AG08395 (cell line): ENCODE results near the gene PTPRN2.

Source experiments
- DNase-seq: peaks from one replicate; pipeline ENCODE4 v3.0.0; 2012; ENCODE audit warnings: mixed read lengths, low spot score

The PTPRN2 gene

DNA sequence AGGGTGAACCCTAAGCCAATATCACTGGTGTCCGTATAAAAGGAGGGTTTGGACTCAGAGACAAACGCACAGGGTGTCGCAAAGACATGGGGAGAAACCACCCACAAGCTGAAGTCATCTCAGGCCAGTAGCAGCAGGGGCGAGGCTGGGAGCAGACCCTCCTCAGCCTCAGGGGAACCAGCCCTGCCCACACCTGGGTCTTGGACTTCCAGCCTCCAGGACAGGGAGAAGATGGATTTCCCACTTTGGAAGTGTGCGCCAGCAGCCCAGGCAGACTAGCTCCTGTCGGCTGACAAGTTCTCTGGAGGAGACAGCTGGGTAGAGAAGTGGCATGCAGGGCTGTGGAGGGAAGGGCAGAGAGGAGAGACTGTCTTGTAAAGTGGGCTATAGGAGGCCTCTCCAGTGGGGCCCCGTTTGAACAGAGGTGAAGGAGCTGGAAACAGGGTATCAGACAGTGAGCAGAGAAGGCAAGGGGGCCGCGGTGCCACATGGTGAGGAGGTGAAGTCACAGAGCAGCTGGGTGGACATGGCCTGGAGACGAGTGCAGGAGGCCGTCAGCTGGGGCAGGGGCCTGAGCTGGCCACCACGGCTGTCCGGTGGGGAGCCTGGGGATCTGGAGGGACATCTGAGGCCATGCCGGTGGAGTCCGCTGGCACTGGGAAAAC lies 475.6 kb downstream of the PTPRN2 start:
- DNase-seq: no peak

DNA sequence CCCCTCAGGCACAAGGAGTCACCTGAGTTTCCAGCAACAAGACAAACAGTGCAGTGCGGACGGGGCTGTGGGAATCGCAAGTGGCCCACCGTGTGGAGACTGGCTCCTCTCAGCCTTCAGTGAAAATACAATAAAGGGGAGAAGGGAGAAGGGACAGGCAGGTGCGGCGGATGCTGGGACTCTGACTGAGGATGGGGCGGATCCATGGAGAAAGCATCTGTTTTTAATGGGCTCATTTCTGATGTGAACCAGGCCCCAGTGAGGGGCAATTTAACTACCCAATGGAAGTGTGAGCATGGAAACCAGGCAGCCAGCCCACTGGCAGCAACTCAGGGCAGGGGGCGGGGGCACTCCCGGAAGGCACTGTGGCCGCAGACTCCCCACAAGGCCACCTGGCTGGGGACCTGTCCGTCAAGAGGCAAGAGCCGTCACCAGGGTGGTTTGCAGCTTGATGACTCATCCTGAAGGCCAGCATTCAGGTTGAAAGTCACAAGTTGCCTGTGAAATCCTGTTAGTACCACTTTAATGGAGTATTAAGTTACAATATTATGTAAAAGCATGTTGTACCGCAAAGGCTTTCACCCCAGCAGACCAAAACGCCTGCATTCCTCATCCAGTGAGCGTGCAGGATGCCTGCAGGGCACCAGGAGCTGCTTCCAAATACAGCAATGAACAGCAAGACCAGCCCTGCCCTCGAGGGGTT lies 476.4 kb downstream of the PTPRN2 start:
- no peak for DNase-seq

DNA sequence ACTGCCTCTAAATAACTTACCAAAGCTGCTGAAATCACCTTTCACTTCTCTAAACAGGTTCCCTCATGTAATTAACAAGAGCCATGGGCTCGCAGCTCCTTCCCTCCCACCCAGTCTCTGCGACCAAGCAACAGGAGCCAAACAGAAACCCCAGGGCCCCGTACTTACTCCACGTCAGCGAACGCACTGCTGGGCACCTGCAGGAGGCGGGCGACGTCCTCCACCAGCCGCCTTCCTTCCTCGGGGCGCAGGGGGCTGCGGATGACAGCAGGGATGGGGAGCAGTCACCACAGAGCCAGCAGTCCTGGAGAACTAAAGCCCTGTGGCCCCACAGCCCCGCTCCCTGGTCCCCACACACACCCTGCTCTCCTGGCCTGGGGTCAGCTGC lies 477.0 kb downstream of the PTPRN2 start:
- DNase-seq: no peak

DNA sequence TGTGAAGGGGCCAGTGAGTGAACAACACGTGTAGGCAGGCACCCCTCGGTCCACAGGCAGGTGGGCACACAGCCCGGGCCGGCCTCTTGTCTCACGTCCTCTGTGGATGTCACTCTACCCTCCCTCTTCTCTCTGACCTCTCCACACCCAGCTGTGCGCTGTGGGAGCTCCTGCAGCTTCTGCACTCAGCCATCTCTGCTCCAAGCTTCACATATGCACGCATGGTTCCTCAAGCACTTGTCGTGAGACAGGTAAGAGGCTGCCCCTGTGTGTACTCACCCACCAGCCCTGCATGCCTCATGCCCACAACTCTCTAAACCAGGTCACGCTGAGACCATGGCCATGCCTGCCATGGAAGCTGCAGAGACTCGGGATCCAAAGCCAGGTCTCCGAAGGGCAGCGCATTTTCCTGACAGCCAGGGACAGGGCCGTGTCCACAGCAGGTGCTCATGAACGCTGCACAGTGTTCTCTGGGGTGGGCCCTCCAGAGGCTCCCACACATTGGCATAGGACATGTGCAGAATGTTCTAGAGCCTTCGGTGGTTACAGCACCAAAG lies 477.5 kb downstream of the PTPRN2 start:
- DNase-seq: no peak

DNA sequence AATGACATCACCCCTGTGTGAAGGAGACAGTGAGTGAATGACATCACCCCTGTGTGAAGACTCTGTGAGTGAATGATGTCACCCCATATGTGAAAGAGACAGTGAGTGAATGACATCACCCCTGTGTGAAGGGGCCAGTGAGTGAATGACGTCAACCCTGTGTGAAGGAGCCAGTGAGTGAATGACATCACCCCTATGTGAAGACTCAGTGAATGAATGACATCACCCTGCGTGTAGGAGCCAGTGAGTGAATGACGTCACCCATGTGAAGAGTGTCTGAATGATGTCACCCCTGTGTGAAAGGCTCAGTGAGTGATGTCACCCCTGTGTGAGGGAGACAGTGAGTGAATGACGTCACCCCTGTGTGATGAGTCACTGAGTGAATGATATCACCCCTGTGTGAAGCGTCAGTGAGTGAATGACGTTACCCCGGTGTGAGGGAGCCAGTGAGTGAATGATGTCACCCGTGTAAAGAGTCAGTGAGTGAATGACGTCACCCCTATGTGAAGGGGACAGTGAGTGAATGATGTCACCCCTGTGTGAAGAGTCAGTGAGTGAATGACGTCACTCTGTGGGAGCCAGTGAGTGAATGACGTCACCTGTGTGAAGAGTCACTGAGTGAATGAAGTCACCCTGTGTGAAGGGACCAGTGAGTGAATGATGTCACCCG lies 478.1 kb downstream of the PTPRN2 start:
- DNase-seq: no peak

DNA sequence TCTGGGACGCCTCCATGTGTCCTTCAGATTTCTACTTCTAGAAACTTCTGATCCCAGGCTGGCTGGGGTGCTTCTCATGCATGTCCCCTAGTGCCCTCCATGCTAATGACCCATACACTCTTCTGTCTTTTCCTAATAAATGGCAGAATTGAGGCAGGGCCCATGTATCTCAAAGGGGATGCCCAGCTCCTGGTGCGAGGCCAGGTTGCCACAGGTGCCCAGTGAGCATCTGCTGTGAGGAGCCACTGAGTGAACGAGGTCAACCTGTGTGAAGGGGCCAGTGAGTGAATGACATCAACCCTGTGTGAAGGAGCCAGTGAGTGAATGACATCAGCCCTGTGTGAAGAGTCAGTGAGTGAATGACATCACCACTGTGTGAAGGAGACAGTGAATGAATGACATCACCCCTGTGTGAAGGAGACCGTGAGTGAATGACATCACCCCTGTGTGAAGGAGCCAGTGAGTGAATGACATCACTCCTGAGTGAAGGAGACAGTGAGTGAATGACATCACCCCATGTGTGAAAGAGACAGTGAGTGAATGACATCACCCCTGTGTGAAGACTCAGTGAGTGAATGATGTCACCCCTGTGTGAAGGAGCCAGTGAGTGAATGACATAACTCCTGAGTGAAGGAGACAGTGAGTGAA lies 478.9 kb downstream of the PTPRN2 start:
- no peak for DNase-seq

DNA sequence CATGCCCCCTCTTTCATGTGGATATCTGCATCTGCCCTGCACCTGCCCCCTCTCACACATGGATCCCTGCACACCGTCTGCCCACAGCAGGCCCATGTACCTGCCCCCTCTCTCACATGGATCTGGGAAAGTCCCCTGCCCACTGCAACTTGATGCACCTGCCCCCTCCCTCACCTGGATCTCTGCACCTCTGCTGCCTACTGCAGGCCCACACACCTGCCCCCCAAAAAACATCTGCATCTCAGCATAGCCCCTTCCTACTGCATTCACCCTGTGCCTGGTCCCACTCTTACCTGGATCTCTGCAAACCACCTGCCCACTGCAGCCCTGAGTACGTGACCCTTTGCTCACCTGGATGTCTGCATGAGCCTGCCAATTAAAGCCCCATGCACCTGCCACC lies 479.8 kb downstream of the PTPRN2 start:
- DNase-seq: no peak

DNA sequence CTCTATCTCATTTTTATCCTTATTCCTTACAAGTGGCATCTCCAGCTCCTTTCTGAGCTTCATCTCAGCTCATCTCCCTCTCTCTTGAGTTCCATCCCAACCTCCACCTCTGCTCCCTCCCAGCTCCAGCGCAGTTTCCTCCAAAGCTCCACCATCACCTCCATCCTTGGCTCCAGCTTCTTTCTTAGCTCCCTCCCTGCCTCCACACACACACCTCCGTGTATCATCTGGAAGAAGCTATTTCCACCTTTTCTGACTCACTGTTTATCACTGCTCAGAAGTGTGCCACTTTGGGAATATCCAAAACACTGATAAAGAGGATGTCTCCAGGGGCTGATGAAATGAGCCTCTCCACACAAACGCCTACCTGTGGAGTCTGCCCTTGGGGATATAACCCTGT lies 481.4 kb downstream of the PTPRN2 start:
- no peak for DNase-seq

DNA sequence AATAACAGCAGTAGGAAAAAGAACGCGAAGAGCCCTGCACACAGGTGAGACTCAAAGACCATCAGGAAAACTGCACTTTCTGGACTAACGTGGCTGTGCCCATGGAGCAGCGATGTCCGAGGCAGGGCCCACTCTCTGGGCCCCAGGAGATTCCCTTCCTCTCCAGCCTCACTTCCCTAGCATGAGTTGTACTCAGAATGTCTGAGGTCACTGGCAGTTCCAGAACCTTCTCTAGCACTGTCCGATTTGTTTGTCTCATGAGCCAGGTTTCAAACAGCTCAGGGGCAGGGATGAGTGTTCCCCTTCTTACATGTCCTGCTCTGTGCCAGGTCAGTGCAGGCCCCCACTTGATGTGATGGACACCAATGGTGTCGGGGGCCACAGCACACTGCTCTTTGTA lies 484.2 kb downstream of the PTPRN2 start:
- DNase-seq: no peak

DNA sequence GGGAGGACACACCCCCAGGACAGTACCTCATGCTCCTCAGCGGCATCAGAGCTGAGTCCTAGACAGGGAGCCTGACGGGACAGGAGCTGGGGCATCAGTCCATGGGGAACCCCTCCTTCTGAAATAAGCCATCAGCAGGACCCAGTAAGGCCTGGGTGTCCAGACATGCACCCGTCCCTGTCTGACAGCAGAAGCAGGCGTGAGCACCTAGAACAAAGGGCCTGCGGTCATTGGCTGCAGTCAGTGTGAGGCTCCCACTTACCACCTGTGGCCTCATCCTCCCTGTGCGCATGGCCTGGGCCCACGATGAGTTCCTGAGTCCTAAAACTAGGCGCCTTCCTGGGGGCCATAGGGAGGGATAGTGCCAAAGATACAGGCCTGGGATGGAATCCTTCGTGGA lies 484.7 kb downstream of the PTPRN2 start:
- no peak for DNase-seq

DNA sequence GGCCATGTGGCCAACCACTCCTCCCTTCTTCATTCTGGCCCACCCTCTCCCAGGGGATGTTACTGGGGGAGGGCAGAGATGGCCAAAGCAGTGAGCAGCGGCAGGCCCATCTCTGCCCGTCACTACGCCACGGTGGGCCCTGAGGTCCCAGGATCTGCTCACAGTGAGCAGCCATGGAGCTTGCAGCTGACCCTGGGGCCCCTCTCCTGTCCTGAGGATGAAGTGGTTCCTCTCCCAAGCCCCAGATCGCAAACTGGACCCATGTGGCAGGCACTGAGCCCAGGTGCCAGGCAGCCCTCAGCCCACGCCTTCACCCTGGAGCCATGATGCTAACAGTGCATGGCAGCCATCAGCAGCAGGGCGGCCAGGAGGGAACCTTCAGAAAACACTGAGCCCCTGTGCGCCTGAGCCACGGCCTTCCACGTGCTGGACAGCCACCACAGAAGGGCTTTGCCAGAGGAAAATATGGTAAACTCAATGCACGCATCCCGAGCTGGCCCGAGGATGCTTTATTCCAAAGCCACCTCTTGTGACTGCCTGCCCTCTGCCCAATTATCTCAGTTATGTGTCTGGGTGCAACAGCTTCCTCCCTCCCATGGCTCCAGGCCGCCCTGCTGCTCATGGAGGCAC lies 485.7 kb downstream of the PTPRN2 start:
- no peak for DNase-seq

DNA sequence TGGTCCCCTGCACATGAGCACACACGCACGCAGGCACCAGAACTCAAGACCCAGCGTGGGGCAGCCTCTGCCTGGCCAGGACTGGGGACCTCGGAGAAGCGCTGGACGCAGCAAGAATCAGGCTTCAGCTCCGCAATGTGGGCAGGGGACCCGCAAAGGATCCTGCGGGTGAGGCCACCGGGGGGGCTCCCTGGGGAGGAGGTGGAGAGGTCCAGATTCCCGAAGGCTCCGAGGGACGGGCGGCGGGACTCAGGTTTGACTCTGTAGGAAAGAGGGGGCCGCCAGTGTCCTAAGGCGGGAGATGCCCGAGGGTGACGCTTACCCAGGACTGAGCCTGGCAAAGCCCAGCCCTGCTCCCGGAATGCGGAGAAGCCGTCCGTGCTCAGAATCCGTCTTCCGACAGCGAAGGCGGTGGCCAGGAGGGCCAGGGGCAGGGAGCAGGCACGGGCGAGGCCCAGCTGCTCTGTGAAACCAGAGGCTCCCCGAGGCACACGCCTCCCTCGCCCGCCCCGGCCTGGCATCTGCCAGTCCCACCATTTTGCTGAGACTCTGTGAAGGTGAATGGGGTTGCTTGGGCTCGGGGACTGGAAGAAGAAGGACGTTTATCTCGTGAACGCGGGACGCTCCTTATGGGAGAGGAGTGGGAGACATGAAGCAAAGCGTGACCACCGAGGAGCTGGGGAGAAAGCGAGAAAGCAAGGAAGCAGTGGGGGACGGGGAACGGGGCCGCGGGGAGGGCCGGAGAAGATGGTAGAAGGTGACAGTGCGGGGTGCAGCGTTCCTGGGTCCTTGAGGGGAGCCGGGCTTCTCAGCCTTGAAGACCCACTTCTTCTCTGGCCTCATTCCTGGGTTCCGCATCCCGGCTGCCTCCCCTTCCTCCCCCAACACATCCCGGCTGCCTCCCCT lies 489.2 kb downstream of the PTPRN2 start:
- no peak for DNase-seq

DNA sequence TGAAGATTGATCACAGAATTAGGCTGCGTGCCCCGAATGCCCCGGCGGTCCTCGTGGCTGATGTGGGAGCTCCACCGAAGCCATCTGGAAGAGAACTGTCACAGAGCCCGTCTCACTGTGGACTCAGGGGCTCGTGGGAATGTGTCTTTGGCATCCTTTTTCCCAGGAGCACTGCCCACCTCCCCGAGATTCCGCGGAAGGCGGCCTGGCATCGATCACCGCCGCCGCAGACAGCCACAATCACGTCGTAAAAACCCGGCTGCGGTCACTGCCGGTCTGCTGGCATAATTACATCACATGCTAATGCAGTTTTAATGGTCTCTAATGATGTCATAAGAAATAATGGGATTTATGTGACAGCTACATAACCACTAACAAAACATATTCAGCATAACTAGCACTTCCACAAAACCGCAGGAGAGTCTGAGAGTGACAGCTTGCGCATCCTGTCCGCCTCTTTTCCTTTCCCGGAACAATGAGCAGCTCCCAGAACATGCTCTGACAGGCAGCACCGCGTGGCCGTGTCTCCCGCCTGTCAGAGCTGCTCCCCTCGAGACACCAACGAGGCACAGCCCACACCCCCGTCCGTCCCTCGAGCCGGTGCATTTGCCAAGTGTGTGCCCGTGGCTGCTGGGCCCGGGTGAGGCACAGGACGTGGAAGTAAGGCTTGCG lies 490.0 kb downstream of the PTPRN2 start:
- DNase-seq: no peak

DNA sequence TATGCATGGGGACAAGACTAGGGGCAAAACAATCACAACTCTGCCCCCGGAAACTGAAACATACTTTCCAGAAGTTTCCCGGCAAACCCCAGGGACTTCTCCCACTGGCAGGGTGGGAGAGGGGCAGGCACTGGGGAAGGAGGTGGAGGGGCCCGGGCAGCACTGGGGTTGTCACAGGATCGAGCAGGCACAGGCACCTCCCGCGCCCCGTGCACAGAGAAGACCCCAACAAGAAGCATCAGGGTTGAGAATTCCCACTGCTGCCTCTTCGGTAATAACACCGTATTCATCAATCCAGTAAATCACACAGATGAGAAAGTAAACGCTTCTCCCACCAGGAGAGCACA lies 490.5 kb downstream of the PTPRN2 start:
- no peak for DNase-seq

DNA sequence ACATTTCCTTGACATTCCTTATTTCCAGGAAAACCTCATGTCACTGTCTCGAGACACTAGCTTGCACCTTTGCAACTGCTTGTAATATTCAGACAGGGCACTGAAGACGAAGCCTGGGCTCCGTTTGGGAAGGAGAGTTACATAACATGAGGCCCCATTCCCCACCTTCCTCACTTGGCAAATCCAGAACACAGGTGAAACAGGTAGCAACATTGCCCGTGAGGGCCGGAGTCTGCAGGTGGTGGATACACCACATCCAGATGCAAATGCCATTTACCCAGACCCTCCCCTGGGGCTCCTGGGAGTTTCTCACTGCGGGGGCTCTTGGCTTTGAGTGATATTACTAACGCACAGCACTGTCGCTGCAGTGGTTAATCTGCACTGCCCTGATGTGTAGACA lies 491.0 kb downstream of the PTPRN2 start:
- DNase-seq: no peak

DNA sequence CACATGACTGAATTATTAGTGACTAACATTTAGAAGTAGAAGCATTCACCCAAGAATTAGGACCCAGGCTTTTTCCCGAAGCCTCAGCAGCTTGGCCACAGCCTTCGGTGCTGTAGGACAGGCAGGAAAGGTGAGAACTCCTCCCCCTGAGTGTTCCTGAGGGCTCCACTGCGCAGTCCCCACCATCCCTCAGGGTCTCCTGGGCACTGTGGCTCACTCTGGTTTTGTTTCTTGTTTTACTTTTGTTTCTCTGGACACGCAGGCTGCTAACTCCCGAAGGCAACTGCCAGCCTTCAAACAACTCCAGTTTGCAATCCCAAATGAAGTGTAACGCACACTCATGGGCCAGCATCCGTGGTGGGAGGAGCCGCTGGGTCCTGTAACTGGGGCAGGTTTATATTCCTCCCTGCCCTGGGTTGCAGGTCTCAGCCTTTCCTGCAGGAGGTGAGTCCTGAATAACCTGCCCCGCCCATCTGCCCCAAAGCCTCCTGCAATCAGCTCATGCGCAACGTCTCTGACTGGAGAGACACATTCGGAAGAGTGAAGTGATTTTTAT lies 492.9 kb downstream of the PTPRN2 start:
- DNase-seq: no peak

DNA sequence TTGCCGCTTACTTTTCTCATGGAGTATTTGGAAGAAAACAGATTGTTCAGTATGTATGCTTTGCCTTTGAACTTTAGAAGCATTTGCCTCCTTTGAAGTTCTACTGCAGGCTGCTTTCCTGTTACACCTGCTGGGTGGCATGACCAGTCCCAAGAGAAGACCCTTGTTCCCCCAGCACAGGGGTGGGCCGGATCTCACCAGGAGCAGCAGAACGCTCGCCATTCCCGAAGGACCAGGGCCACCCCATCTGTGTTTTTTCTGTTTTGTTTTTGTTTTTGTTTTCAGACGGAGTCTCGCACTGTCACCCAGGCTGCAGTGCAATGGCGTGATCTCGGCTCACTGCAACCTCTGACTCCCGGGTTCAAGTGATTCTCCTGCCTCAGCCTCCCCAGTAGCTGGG lies 493.6 kb downstream of the PTPRN2 start:
- DNase-seq: no peak

DNA sequence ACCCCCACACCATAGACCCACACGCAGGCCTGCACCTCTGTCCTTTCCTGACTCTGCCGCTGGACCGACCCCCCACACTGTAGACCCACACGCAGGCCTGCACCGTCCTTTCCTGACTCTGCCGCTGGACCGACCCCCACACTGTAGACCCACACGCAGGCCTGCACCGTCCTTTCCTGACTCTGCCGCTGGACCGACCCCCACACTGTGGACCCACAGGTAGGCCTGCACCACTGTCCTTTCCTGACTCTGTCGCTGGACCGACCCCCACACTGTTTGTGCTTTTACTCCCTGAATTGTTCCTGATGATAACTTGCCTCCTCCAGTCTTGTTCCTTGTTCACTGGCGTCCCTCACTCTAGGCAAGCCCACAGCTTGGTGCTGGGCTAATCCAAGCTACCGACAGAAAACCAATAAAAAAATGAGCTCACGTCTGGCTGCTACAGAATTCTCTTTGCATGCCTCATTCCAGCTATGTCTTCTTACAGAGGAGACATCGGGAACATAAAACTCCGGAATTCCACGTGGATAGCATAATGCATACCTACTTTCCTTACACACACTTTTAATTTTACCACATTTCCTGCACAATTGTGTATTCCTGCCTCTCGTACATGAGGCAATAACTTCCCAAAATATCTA lies 494.3 kb downstream of the PTPRN2 start:
- no peak for DNase-seq

DNA sequence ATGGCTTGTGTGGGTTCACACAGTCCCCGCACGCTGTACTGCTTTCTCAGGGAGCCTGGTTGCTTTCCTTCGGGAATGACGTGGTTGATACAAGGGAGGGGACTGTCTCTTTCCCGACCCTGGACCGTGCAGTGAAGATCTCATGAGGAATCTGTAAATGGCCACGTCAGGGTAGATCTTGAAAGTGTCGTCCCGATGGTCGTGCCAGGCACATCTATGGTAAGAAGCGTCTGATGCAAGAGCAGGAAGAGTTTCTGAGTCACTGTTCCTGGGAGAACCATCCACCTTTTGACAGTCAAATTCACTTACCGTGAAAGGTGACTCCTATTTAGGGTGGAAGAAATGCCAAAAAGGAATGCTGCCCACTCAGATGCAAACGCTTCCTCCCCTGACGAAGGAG lies 500.4 kb downstream of the PTPRN2 start:
- DNase-seq: no peak
